ENCODE data around the gene LMAN1.

- TF ChIP-seq MXI1 (IDR thresholded peaks at IDR 0.05; ENCODE audit: borderline replicate concordance, low read depth, low read length) (no peak), CEBPB (IDR thresholded peaks at IDR 0.05; ENCODE audit: low read depth, low read length) (no peak), CHD1 (IDR thresholded peaks at IDR 0.05; ENCODE audit: low read depth, low read length) (no peak), FOS (IDR thresholded peaks at IDR 0.05; ENCODE audit: low read depth, low read length) (no peak), POLR2A (IDR thresholded peaks at IDR 0.05; ENCODE audit: low read depth, low read length) (no peak), RAD21 (IDR thresholded peaks at IDR 0.05; ENCODE audit: low read length) (no peak), SMC3 (IDR thresholded peaks at IDR 0.05; ENCODE audit: low read depth, low read length) (no peak), BHLHE40 (IDR thresholded peaks at IDR 0.05; ENCODE audit: low read depth, low read length) (no peak), RCOR1 (IDR thresholded peaks at IDR 0.05; ENCODE audit: insufficient replicate concordance, low read length) (no peak), MAFK (IDR thresholded peaks at IDR 0.05; ENCODE audit: low read depth, low read length) (no peak), MAZ (IDR thresholded peaks at IDR 0.05; ENCODE audit: borderline replicate concordance, low read depth, low read length) (no peak), RFX5 (IDR thresholded peaks at IDR 0.05; ENCODE audit: low read depth, low read length) (no peak)
- TF ChIP-seq, protein P1, sequence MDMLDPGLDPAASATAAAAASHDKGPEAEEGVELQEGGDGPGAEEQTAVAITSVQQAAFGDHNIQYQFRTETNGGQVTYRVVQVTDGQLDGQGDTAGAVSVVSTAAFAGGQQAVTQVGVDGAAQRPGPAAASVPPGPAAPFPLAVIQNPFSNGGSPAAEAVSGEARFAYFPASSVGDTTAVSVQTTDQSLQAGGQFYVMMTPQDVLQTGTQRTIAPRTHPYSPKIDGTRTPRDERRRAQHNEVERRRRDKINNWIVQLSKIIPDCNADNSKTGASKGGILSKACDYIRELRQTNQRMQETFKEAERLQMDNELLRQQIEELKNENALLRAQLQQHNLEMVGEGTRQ (IDR thresholded peaks at IDR 0.05; ENCODE audit: low read depth, low read length) = no peak
- TF ChIP-seq, protein P2, sequence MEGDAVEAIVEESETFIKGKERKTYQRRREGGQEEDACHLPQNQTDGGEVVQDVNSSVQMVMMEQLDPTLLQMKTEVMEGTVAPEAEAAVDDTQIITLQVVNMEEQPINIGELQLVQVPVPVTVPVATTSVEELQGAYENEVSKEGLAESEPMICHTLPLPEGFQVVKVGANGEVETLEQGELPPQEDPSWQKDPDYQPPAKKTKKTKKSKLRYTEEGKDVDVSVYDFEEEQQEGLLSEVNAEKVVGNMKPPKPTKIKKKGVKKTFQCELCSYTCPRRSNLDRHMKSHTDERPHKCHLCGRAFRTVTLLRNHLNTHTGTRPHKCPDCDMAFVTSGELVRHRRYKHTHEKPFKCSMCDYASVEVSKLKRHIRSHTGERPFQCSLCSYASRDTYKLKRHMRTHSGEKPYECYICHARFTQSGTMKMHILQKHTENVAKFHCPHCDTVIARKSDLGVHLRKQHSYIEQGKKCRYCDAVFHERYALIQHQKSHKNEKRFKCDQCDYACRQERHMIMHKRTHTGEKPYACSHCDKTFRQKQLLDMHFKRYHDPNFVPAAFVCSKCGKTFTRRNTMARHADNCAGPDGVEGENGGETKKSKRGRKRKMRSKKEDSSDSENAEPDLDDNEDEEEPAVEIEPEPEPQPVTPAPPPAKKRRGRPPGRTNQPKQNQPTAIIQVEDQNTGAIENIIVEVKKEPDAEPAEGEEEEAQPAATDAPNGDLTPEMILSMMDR (conservative IDR thresholded peaks at IDR 0.05; ENCODE audit: low read depth, low read length) = no peak
Measured at GRCh38 chr18:59353079-59353680, 5.9 kb downstream of the LMAN1 start.
